NB4 (cell line): ENCODE results near the gene ITGA6.

Source experiments
- TF ChIP-seq, protein P1 (sequence below): IDR thresholded peaks from one replicate; pipeline ENCODE4 v1.5.1; 2012; ENCODE audit warnings: low read depth, low read length
- TF ChIP-seq, protein P2 (sequence below): IDR thresholded peaks from 2 replicates; pipeline ENCODE4 v1.6.1; 2011; ENCODE audit warnings: low read depth, low read length

DNA sequence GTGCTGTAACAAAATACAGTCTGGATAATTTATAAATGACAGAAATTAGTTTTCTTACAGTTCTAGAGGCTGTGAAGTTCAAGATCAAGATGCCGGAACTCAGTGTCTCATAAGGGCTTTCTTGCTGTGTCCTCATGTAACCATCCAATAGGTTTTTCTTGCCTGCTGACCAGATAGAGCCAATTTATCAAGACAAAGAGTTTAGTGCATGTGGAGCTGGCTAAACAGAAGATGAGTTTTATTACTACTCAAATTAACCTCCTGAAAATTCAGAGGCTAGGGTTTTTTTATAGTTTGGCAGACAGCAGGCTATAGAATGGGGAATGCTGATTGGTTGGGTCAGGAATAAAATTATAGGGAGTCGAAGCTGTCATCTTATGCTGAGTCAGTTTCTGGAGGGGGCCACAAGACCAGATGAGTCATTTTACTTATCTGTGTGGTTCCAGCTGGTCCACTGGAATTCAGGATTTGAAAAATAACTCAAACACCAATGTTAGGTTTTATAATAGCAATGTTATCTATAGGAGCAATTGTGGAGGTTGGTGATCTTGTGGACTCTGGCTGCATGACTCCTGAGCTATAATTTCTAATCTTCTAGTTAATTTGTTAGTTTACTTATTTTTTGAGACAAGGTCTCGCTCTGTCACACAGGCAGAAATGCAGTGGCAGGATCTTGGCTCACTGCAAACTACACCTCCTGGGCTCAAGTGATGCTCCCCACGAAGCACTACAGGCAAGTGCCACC is 125.3 kb downstream of the ITGA6 start:
- TF ChIP-seq, protein P1, sequence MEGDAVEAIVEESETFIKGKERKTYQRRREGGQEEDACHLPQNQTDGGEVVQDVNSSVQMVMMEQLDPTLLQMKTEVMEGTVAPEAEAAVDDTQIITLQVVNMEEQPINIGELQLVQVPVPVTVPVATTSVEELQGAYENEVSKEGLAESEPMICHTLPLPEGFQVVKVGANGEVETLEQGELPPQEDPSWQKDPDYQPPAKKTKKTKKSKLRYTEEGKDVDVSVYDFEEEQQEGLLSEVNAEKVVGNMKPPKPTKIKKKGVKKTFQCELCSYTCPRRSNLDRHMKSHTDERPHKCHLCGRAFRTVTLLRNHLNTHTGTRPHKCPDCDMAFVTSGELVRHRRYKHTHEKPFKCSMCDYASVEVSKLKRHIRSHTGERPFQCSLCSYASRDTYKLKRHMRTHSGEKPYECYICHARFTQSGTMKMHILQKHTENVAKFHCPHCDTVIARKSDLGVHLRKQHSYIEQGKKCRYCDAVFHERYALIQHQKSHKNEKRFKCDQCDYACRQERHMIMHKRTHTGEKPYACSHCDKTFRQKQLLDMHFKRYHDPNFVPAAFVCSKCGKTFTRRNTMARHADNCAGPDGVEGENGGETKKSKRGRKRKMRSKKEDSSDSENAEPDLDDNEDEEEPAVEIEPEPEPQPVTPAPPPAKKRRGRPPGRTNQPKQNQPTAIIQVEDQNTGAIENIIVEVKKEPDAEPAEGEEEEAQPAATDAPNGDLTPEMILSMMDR = no peak
- TF ChIP-seq, protein P2, sequence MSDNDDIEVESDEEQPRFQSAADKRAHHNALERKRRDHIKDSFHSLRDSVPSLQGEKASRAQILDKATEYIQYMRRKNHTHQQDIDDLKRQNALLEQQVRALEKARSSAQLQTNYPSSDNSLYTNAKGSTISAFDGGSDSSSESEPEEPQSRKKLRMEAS = no peak
